NCI-H2227 (cell line): ENCODE measurements around the gene MAPK1.
A peak's percentile ranks its signal among the peaks of the same experiment; 100 is the strongest.
"Not testable (repeated sequence)": the region's sequence is repeated elsewhere in the genome, so short reads cannot be mapped to it uniquely, and the experiment has no call there.

Source experiments
- DNase-seq: peaks from one replicate; lab custom pipeline; 2025; ENCODE audit not compliant: unreplicated experiment; lab: John Stamatoyannopoulos, UW

MAPK1 gene

DNA sequence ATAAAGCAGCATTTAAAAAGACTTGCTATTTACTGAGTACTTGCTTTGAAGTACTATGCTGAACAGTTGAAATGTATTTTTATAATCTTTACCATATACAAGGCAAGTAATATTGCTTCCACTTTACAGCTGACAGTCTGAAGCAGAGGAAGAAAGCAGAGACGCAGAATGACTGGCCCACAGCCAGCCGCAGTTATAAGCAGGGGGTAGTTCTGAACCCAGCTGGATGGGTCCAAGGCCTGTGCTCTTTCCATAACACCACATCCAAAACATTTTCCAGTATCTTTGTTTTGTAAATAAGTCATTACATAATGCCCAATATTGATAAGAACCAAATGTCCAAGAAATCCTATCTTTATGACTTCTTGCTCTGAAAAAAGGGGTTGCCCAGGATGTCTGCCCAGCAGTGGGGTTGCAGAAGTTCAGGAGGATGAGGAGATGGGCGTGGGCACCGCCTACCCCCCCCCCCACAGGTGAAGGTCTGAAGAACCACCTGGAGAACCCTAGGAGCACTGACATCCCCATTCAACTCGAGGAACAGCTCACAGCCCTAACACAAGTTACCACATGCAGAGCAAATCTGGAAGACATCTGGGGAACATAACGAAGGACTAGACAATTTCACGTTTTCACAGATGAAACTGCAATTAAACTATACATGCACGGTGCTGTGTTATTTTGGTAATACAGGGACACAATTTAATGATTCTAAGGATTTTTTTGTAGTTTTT, 107.6 kb downstream of the MAPK1 start:
- no peak for DNase-seq

DNA sequence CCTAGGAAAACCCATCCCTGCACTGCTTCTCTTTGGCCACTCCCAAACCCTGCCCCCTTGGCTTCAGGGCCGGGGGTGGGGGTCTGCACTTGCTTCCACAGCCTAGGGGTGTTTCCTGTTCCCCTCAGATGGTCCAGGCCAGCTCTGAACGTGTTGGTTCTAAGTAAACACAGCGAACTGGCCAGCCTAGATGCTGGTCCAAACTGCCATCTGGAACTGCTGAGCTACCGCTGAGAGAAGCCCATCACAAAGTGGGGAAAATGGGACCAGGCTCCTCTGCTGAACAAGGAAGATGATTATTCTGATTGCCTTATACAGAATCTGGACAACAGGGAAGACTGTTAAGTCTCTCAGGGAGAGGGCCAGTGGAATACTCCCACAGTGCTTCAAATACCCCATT, 108.4 kb downstream of the MAPK1 start:
- DNase-seq: no peak

DNA sequence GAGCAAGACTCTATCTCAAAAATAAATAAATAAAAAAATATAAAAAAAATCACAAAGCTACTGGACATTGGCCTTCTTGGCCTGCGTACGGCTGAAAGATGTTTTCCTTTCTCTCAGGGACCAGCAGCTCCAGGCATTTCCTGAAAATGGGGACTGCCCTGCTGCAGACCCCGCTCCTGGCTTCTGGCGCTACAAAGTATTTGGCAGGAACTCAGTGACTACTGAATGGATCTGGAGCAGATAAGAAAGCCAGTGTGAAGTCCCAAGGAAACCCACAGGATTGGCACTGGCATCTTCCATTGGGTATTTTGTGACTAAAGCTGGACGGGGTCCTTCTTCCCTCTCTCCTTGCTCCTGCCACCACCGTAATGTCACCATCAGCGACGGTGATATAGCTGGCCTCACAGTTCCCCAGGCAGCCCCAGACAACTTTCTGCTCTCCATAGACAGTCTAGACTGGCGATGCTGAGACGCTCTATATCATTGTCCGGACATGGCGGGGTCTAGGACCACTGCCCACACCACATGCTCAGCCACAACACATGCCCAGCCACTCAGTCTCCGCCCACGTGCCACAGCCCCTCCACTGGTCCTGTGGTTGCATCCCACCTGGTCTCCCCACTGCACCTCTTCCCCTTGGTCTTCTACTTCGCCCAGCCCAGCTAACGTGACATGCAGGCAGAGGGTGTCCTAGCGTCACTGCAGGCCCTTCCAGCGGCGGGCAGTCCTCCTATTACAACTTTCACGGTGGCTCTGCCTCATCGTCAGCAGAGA, 109.2 kb downstream of the MAPK1 start:
- no peak for DNase-seq

DNA sequence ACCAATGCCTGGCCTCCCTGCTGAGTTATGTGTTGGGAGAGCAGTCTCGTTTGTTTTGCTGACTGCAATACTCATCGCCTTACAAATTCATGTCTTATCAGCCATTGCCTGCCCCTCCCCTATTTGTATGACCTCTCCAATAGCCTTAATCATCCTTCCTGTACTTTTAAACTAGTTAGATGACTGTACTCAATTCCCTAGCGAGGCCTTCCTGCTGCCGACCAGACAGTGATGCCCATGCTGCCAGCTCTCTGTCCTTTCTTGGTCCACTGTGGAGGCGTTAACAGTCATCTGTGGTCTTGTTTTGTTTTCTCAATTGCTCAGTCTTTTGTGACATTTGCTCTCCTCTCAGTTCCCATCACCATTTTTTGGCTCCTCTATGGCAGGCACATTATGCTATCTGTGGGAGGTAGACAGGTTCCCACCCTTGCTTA, 111.6 kb downstream of the MAPK1 start:
- no peak for DNase-seq

DNA sequence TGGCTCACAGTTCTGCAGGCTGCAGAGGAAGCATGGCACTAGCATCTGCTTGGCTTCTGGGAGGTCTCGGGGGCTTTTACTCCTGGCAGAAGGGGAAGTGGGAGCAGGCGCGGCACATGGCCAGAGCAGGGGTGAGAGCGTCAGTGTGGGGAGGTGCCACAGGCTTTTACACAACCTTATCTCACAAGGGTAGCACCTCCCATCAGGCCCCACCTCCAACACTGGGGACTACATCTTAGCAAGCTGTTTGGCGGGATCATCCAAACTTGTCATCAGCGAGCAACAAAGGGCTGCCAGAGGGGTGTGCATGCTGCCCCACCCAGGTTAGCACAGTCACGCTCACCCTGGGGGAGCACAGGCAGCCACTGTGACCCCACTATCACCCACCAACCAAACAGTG, 112.9 kb downstream of the MAPK1 start:
- DNase-seq: peak; percentile 76

DNA sequence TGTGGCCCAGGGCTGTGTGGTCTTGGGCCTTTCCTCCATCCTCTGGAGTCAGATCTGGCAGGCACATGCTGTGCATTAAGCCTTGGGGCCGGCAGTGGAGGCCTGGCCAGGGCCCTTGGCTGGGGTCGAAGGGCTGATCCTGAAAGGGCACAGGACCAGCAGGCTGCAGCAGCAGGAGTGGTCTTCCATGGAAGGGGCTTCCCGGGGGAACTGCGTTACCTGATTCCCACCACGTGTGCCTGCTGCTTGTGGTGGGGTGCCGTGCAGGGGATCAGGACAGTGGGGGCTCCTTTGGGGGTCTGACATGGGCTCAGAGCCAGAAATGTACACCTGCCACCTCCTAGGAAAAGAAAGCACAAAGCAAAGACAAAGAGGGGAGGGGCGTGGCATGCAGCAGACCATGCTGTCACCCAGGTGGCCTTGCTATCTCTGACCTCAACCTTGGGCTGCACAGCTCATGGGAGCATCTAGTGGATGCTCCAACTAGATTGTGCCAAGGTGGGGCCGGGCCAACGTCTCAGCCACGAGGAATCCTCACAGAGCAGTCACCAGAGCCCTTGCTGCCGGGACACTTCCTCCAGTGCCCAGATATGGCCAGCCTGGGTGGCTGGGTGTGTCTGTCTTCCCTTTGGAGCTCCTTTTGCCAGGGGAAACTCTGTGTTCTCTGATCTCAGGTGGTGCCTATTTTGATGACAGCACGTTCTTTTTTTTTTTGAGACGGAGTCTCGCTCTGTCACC, 113.9 kb downstream of the MAPK1 start:
- DNase-seq: no peak

DNA sequence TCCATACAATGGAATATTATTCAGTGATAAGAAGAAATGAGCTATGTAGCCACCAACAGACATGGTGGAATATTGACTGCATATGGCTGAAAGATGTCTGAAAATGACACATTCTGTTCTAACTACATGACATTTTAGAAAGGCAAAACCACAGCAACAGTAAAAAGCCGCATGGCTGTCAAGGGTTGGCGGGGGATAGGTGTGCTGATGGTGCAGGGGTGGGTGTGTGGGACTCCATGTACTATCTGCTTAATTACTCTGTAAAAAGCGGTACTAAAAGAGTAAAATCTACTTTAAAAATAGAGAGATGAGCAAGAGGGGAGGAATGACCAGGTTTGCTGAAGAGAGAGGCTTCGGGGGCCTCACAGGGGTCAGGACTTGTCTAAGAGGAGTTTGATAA, 115.2 kb downstream of the MAPK1 start:
- DNase-seq: no peak

DNA sequence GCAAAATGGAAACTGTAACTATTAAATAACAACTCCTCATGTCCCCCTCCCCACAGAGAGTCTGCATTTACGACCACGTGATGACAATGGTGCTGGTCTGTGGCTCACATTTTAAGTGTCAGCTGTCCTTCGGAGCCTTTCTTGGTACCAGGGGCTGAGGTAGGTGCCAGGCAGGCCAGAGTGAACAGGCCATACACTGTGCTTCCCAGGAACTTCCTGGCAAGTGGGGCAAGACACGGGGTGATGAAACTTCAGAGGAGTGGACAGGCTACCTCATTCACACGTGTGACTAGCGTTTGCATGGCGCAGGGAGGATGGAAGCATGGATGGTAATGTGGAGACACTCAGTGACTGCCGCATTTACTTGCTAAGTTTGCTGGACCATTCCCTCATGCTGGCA, 121.5 kb downstream of the MAPK1 start:
- no peak for DNase-seq

DNA sequence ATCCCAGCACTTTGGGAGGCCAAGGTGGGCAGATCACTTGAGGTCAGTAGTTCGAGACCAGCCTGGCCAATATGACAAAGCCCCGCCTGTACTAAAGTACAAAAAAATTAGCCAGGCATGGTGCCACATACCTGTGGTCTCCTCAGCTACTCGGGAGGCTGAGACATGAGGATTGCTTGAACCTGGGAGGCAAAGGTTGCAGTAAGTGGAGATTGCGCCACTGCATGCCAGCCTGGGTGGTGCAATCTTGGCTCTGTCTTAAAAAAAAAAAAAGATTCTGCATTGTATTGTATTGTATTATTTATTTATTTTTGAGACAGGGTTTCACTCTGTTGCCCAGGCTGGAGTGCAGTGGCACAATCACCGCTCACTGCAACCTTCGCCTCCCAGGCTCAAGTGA, 122.5 kb downstream of the MAPK1 start:
- not testable (repeated sequence) for DNase-seq

DNA sequence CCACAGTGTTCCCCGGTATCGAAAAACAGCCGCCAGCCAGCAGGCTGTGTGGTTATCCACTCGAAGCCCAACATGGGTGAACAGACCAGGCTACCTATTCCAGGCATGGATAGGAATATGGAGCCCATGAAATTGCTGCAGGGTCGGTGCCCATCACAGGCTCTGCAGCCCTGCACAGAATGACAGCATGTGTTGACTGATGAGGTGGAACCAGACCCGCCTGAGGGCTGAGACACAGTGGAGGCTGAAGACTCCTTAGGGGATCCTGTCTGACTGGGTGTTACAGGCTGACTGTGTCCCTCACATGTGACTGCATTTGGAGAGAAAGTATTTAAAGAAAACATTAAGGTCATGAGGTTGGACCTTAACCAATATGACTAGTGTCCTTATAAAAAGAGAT, 125.7 kb downstream of the MAPK1 start:
- no peak for DNase-seq

DNA sequence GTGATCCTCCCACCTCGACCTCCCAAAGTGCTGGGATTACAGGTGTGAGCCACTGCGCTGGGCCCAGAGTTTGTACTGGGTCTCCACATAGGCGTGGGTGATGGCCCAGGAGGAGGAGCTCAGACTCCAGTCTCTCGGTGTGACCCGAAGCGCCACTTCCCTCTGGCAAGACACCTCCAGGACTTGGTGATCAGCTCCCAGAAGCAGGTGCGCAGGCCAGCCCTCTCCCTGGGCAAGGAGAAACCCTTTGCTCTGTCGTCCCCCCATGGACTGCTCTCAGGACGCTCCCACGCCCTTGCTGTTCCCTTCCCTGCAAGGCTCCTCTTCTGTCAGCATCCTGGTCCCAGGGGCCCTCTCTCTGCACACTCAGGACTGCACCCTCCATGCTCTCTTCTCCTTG, 126.4 kb downstream of the MAPK1 start:
- no peak for DNase-seq

DNA sequence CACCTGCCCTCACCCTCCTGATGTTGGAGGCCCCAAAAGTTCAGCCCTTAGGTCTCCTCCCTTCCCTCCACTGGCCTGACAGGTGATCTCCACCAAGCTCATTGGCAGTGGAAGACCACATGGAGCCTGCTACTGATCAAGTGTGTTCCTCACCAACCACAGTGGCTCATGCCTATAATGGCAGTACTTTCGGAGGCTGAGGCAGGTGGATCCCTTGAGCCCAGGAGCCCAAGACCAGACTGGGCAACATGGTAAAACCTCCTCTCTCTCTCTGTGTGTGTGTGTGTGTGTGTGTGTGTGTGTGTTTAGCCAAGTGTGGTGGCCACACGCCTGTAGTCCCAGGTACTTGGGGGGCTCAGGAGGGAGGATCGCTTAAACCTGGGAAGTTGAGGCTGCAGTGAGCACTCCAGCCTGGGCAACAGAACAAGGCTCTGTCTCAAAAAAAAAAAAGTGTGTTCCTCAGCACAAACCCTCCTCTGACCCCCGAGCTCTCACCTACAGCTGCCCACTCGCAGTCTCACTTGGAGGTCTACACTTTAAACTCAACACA, 127.5 kb downstream of the MAPK1 start:
- DNase-seq: no peak

DNA sequence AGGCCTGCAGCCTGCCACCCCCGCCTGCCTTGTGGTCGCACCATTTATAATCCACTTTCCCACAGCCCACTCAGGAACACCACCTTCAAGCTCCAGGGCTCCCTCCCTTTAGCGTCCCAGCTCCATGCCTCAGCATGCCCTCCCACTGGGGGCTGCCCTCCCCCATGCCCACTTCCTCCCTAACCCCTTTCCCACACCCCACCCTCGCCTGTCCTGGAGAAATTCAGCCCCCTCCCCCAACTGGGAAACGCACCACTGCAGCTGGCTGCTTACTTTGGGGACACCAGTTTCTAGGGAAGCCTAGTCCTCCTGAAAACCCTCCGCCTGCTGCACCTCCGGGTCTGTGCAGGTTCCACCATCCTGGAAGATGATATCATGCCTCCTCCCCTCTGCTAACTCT, 128.5 kb downstream of the MAPK1 start:
- no peak for DNase-seq

DNA sequence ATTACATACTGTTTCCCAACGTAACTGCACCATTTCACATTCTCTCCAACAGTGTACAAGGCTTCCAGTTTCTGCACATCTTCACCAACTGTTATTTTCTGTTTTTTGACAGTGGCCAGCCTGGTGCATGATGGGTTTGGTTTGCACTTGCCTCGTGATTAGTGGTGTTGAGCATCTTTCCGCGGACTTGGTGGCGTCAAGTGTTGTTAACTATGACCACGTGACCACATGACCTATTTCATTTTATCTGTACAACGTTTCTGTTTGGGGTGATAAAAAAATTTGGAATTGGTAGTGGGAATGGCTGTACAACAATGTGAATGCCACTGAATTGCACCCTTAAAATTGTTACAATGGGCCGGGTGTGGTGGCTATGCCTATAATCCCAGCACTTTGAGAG, 129.4 kb downstream of the MAPK1 start:
- no peak for DNase-seq

DNA sequence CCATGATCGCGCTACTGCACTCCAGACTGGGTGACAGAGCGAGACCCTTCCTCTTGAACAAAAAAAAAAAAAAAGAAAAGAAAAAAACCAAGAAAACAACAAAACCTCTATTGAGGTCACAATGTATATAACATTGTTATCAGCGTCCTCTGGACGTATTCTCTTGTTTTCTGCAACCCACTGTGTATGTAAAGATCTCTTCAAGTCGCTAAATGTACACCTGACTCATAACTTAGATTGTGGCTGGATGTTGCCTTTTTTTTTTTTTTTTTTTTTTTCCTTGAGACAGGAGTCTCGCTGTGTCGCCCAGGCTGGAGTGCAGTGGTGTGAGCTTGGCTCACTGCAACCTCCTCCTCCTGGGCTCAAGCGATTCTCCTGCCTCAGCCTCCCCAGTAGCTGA, 130.5 kb downstream of the MAPK1 start:
- no peak for DNase-seq

DNA sequence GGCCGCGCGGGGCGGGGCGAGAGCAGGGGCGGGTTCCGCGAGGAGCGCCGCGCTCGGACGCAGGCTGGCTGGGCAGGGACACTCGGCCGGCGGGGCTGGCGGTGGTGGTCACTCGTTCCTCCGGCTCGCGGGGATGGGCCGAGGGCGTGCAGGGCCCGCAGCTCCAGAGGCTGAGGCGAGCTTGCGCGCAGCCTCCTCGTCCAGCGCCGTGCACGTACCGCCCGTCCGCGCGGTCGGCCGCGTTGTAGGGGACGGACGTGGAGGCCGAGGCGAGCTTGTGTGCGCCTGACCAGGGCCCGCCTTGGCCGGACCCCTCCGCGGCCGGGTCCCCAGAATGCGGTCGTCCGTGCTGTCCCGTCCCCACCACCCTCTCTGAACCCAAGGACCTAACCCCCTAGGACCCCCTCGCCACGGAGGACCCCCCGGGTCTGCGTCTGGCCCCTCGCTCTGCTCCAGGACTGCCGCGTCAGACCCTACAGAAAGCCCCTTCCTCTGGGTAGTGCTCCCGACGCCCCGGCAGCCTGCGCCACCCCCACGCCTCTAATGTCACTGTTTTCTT, 131.3 kb downstream of the MAPK1 start:
- DNase-seq: no peak

DNA sequence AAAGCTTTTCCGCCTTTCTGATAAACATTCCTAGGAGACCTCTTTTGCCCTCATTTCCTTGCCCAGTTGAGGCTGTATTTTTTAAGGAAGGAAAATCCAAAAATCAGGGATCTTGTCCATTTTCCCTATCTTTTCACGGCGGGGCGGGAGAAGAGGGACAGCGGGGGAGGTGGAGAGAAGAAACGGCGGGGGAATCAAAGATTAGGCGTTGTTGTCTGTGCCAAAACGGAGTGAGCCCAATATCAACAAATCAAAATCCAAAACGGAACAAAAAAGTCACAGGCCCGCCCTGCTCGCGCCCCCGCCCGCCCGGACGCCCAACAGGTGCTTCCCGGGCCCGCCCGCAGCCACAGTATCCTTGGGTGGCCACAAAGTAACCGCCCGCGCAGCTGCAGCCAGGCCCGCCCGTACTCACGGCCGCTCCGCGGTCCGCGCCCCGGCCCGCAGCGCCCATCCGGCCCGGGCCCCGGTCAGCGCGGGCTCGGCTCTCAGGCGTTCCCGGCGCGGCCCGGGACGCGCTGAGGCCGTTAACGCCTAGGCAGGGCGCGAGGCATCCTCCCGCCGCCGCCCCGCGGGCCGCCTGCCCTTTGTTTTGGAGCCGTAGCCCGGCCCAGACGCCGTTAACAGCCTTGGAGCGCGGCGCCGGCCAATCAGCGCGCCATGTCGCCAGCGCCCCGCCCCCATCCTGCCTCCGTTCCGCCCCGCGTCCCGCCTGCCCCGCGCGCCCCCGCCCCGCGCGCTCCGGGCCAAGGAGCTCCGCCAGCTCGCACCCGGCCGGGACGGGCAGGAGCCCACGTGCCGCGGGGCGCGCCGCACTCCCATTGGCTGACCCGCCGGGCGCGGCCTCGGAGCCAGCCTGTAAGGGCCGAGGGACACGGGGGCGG, 132.0 kb downstream of the MAPK1 start, which contains the start of gene YPEL1:
Gene YPEL1 (minus strand): TSS at position 595 of the 884 bp plus-strand sequence. CDS start 25,050 bp downstream, outside the sequence.
- DNase-seq: peak; percentile 99

DNA sequence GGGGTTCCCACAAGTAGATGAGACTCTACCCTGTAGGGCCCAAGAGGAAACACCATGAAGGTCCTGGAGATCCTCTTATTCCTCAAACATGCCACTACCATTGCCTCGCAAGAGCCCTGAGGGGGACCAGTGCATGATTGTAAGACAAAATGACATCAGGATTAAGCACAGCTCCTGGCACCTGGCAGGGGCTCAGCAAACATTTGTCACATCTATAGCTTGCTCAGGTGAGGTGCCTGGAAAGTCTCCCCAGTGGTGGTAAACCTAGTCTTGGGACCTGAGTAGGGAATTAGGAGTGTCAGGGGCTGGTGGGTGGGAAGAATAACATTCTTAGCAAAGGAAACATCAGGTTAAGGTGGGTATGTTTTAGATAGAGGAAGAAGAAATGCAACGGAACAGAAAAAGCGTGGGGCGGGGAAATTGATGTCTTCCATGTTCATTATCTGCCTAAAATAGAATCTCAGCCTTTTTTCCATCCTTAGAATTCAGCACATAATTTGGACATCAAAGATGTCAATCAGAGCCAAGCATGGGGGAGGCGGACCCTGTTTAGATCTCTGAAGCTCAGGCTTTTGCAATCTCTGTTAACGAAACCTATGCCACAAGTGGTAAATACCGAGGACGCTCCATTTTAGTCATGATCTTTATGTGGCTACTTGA, 132.8 kb downstream of the MAPK1 start:
- peak; percentile 46 for DNase-seq

DNA sequence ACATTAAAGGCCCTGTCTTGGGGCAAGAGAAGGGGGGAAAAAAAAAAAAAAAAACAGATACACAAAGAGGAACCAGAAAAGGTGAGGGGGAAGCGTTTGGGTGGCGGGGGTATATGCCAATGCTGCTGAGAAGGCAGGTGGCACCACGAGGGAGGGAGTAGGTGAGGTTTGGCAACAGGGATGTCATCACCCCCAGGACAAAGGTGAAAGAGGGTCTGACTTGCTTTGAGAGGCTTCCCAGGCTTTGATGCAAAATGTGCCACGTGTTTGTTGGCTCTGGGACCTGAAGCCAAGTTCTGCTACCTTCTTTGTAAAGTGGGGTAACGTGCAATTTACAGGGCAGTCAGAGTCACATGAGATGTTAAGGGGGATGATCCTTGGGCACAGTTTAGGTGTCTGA, 135.9 kb downstream of the MAPK1 start:
- no peak for DNase-seq
